IPS DF 6.9 (cell line): ENCODE measurements around the gene KHDC3L.

Experiments used
- DNase-seq: peaks from one replicate; pipeline ENCODE4 v3.0.0-alpha.2; 2013; ENCODE audit warnings: low read depth, low spot score
- H3K27ac ChIP-seq: one replicate; pipeline ENCODE4 v1.5.1; 2013; ENCODE audit warnings: low read length, control low read depth
- H3K27me3 ChIP-seq: 2 replicates; pipeline ENCODE4 v1.6.1; 2013; ENCODE audit warnings: mild to moderate bottlenecking, low read length; ENCODE audit not compliant: control insufficient read depth, insufficient read depth
- H3K36me3 ChIP-seq: 2 replicates; pipeline ENCODE4 v1.6.1; 2013; ENCODE audit warnings: low read length; ENCODE audit not compliant: control insufficient read depth, insufficient read depth
- H3K4me1 ChIP-seq: 2 replicates; pipeline ENCODE4 v1.6.1; 2013; ENCODE audit warnings: low read length; ENCODE audit not compliant: control insufficient read depth, insufficient read depth
- H3K4me3 ChIP-seq: 2 replicates; pipeline ENCODE4 v1.5.1; 2013; ENCODE audit warnings: mild to moderate bottlenecking, low read length
- H3K9me3 ChIP-seq: 2 replicates; pipeline ENCODE4 v1.6.1; 2013; ENCODE audit warnings: low read length, inconsistent platforms; ENCODE audit not compliant: control insufficient read depth, insufficient read depth
- WGBS: extraction: QIAGEN DNeasy Blood & Tissue Kit; methylation state at CpG from one replicate; pipeline ENCODE4 v1.1.7; 2013; ENCODE audit warnings: mixed read lengths, missing lambda C conversion rate; ENCODE audit not compliant: insufficient read length, insufficient coverage; 5-methylcytosine and 5-hydroxymethylcytosine counted together

KHDC3L gene

GRCh38 chr6:73343164-73343563, 19.3 kb upstream of the KHDC3L start:
- Histone ChIP-seq H3K27ac (no peak overlapping the region), H3K4me1 (no peaks in the 10 kb centered on the region; the same call in 1 of the 2 replicates), H3K9me3 (no peaks in the 10 kb centered on the region), H3K27me3 (no peaks in the 10 kb centered on the region), H3K36me3 (no peaks in the 10 kb centered on the region), H3K4me3 (no peak overlapping the region)
- DNase-seq: no peak

DNA sequence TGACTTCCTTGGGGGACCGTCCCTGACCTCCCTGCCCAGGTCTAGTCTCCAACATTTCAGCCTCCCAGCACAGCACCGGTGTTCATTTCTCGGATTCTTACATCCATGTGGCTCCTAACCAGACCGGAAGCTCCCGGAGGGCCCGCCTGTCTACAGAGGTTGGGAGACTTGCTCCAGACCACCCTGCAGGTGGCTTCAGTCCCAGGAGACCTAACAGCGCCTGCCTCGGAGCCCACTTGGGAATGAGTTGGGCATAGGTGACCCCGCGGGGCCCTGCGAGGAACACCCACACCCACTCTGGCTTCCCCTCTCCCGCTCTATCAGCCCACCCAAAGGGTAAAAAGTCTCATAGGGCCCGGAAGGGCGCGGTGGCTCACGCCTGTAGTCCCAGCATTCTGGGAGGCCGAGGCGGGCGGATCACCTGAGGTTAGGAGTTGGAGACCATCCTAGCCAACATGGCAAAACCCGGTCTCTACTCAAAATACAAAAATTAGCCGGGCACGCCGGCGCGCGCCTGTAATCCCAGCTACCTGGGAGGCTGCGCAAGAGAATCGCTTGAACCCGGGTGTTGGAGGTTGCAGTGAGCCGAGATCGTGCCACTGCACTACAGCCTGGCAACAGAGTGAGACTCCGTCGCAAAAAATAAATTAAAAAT, 13.8 kb upstream of the KHDC3L start:
- Histone ChIP-seq H3K27ac (no peak overlapping the region), H3K27me3 (no peaks in the 10 kb centered on the region), H3K9me3 (no peaks in the 10 kb centered on the region), H3K36me3 (no peaks in the 10 kb centered on the region), H3K4me3 (no peak overlapping the region), H3K4me1 (peaks cover 5% of the 10 kb centered on the region; the same call in 1 of the 2 replicates)
- no peak for DNase-seq
- no CpG with 5 or more reads among the region's 33 CpGs for WGBS

- no peak overlapping the region for H3K27ac ChIP-seq
- WGBS: no CpG with 5 or more reads among the region's 6 CpGs
- no peaks in the 10 kb centered on the region for H3K9me3 ChIP-seq
Observed at GRCh38 chr6:73349311-73349710, 13.1 kb upstream of the KHDC3L start.

DNA sequence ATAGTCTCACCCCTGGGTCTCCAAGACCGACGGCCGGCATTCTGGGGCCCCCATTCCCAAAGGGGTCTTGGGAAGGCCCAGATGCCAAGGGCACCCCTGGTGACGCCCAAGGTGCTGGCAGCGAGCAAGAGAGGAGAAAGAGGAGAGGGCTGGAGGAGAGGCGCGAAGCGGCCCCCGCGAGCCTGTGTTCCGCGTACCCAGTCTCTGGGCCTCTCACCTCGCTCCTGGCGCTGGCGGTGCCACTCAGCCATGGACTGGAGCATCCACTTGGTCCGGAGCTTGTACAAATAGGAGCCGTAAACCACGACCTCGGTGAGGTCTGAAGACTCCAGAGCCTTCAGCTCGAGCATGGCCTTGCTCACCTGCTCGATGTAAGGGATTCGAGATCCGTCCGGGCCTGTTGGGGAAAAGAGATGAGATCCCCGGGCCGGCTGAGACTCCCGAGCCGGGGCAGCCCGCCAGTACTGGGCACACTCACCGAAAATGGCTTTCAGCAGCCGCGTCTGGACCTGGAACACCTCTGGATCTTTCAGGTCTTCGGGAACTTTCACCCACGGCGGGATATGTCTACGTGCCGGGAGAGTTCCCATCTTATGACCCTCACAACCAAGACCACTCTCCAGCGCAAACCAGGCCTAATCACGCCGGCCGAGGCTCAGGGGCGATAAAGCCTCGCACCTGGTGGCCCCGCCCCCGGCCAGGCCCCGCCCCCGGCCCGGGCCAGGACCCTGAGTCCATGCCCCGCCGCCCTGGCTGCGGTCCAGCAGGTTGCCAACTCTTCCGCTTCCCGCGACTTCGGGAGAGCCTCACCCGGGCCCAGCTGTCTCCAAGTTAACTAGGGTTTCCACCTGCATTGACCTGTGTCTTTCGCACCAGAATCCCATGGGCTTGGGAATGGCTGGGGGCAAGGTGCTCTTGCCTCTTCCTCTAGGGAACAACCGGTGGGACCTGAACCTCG, 8.5 kb upstream of the KHDC3L start, which contains the start of gene DPPA5:
Gene DPPA5 (minus strand): TSS at position 641 of the 958 bp plus-strand sequence. CDS start 51 bp downstream, at position 590.
- no peak within 1 kb of the TSS for H3K27ac ChIP-seq
- peaks cover 5% of the 10 kb centered on the region for H3K4me1 ChIP-seq
- H3K27me3 ChIP-seq: no peaks in the 10 kb centered on the region
- WGBS: no CpG with 5 or more reads among the region's 59 CpGs
- no peak within 1 kb of the TSS for H3K4me3 ChIP-seq
- H3K36me3 ChIP-seq: no peaks in the 10 kb centered on the region; the same call in 1 of the 2 replicates
- H3K9me3 ChIP-seq: no peaks in the 10 kb centered on the region
- DNase-seq: no peak

More at GRCh38 chr6:73349311-73349710, 13.1 kb upstream of the KHDC3L start:
- Histone ChIP-seq H3K27me3 (no peaks in the 10 kb centered on the region), H3K4me3 (no peak overlapping the region), H3K4me1 (peaks cover 5% of the 10 kb centered on the region), H3K36me3 (no peaks in the 10 kb centered on the region; the same call in 1 of the 2 replicates)
- peak; percentile 85 for DNase-seq

DNA sequence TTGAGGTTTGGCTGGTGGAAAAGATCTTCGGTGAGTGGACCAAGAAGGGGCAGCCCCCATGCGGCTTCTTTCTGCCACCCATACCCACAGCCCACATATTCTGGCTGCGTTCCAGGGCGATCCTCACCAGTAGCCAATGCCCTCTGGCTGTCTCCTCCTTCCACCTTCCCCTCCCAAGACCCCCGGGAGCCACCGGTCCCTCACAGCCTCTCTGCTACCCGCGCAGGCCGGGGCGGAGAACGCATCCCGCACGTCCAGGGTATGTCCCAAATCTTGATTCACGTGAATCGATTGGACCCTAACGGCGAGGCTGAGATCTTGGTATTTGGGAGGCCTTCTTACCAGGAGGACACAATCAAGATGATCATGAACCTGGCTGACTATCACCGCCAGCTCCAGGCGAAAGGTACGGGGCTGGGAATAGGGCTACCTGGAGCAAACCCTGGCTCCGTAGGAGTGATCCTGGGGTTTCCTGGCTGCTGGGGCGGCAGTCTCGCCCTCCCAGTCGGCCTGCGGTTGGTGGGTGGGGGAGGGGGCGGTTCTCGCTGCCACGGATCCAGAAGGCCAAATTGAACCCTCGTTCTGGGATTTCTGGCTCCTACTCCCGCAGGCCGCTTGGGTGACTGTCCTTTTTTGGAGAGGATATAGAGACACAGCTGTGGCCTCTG, 545 bp downstream of the KHDC3L start:
- WGBS: no CpG with 5 or more reads among the region's 31 CpGs
- H3K27ac ChIP-seq: no peak overlapping the region
- H3K9me3 ChIP-seq: no peaks in the 10 kb centered on the region
- DNase-seq: no peak
- no peak overlapping the region for H3K4me3 ChIP-seq
- H3K36me3 ChIP-seq: no peaks in the 10 kb centered on the region
- H3K27me3 ChIP-seq: no peaks in the 10 kb centered on the region
- H3K4me1 ChIP-seq: no peaks in the 10 kb centered on the region

- Histone ChIP-seq H3K27ac (no peak overlapping the region), H3K9me3 (no peaks in the 10 kb centered on the region), H3K36me3 (no peaks in the 10 kb centered on the region), H3K4me1 (no peaks in the 10 kb centered on the region), H3K4me3 (no peak overlapping the region), H3K27me3 (no peaks in the 10 kb centered on the region)
- WGBS: no CpG with 5 or more reads among the region's 23 CpGs
- DNase-seq: no peak
Observed at GRCh38 chr6:73363537-73363875, 1.0 kb downstream of the KHDC3L start.

- WGBS: no CpG with 5 or more reads among the region's 14 CpGs
Observed at GRCh38 chr6:73364121-73364520, 1.7 kb downstream of the KHDC3L start.

DNA sequence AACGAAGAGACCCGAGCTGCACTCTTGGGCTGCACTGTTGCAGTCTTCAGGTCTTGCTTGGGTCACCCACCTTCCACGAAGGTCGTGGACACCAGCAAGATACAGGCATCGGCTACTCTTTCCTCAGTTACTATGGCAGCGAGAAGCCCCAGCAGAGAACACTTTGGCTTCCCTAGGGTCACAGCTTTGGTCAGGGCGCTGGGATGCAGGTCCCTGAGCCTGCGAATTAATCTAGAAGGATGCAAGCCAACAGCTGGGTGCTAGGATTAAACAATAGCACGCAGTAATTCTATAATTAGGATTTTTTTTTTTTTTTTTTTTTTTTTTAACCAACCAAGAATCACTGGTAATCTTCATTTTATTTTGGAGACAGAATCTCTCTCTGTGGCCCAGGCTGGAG, 2.1 kb downstream of the KHDC3L start:
- H3K27ac ChIP-seq: no peak overlapping the region
- DNase-seq: no peak
- no peaks in the 10 kb centered on the region for H3K36me3 ChIP-seq
- H3K4me1 ChIP-seq: no peaks in the 10 kb centered on the region
- no peaks in the 10 kb centered on the region for H3K9me3 ChIP-seq
- H3K4me3 ChIP-seq: no peak overlapping the region
- no CpG with 5 or more reads among the region's 9 CpGs for WGBS
- H3K27me3 ChIP-seq: no peaks in the 10 kb centered on the region

More at GRCh38 chr6:73364121-73364520, 1.7 kb downstream of the KHDC3L start:
- Histone ChIP-seq H3K4me1 (no peaks in the 10 kb centered on the region), H3K27me3 (no peaks in the 10 kb centered on the region), H3K9me3 (no peaks in the 10 kb centered on the region), H3K27ac (no peak overlapping the region), H3K4me3 (no peak overlapping the region), H3K36me3 (no peaks in the 10 kb centered on the region)
- no peak for DNase-seq

DNA sequence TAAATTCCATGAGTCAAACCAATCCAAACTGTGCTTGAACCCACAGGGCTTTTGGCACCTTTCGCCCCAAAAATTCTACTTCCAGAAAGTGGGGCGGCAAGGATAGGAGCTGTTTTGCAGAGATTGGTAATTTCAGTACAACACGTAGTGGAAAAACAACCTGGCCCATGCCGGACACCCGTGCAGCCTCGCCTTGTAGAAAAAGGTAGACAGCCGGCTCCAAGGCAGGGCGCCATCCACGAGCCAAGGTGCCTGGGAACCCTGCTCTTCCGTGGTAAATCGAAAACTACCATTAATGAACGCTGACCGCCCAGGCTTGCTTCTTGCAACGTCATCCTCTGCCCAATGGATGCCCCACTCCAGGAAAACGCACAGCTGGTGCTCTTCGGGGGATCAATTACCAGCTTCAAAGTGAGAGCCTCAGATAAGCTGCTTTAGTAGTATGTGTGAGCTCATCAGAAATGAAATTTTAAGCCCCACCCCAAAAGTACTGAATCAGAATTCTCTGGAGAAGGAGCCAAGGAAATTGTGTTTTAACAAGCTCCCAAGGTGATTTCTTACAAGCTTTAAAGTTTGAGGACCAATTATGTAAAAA, 5.4 kb downstream of the KHDC3L start:
- no peak overlapping the region for H3K4me3 ChIP-seq
- H3K4me1 ChIP-seq: no peaks in the 10 kb centered on the region
- WGBS: no CpG with 5 or more reads among the region's 16 CpGs
- H3K9me3 ChIP-seq: no peaks in the 10 kb centered on the region
- DNase-seq: no peak
- no peak overlapping the region for H3K27ac ChIP-seq
- H3K36me3 ChIP-seq: no peaks in the 10 kb centered on the region
- H3K27me3 ChIP-seq: no peaks in the 10 kb centered on the region

DNA sequence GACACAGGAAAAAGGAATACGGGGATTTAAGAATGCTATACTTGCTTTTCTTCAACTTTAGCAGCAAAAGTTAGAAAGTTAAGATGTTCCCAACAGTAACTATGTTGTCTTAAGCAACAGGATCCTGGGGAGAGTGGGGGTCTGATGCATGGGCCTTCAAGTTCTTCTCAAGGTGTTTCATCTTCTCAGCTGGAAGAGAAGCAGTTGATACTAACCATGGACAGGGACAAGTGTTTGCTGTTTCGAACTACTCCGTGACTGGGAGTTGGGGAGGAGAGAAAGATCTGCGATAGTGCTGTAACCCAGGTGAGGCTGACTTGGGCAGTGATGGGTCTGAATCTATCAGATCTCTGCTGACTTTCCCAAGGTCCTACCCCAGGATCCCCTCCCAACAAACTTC, 6.2 kb downstream of the KHDC3L start:
- DNase-seq: no peak
- Histone ChIP-seq H3K27me3 (no peaks in the 10 kb centered on the region), H3K4me3 (no peak overlapping the region), H3K36me3 (no peaks in the 10 kb centered on the region), H3K9me3 (no peaks in the 10 kb centered on the region), H3K4me1 (no peaks in the 10 kb centered on the region), H3K27ac (no peak overlapping the region)
- no CpG with 5 or more reads among the region's 4 CpGs for WGBS
